Stomach (tissue), 9 donors: Measurements from ENCODE around the gene SRMS. TPM values are rescaled to one million over a fixed set of nuclear protein-coding genes. Genes with fewer than 3 reads are reported as not detected.

Source experiments
- DNase-seq, 2 donors: peaks; one replicate each; pipeline versions ENCODE4 v3.0.0 to v3.0.0-alpha.2; 2013 to 2019
- H3K27ac ChIP-seq, 5 donors: fragments of 200-600 bp in 4 of 5; sonication (generic) in 4 of 5; one replicate each; pipeline ENCODE4 v1.5.1; 2013 to 2019; ENCODE audit warnings: mild to moderate bottlenecking in 1 of 5, moderate library complexity in 1 of 5
- H3K27me3 ChIP-seq, 3 donors: fragments of 200-600 bp; sonication (generic); one replicate each; pipeline ENCODE4 v1.5.1; 2017 to 2019; ENCODE audit warnings: mixed run types in 1 of 3
- H3K36me3 ChIP-seq, 4 donors: fragments of 200-600 bp; sonication (generic); 1 replicate in 3 of 4; 2 replicates in 1 of 4; pipeline ENCODE4 v1.5.1; 2016 to 2019
- H3K4me1 ChIP-seq, 4 donors: fragments of 200-600 bp; sonication (generic); one replicate each; pipeline ENCODE4 v1.5.1; 2016 to 2019
- H3K4me3 ChIP-seq, 4 donors: fragments of 200-600 bp; sonication (generic) in 3 of 4; one replicate each; pipeline ENCODE4 v1.5.1; 2016 to 2019; ENCODE audit warnings: mild to moderate bottlenecking in 1 of 4
- H3K9me3 ChIP-seq, 4 donors: fragments of 200-600 bp; sonication (generic); one replicate each; pipeline ENCODE4 v1.5.1; 2016 to 2019
- EP300 ChIP-seq: sonication (generic); formaldehyde crosslinking; IDR thresholded peaks from one replicate; pipeline ENCODE4 v1.6.1; 2017; ENCODE audit warnings: antibody characterized with exemption
- POLR2A ChIP-seq, 4 donors: fragments of 450-650 bp; IDR thresholded peaks; one replicate each; pipeline ENCODE4 v1.6.1; 2016; ENCODE audit warnings: antibody characterized with exemption in 4 of 4, control low read depth in 2 of 4, mild to moderate bottlenecking in 1 of 4, moderate library complexity in 1 of 4
- POLR2AphosphoS5 ChIP-seq, 3 donors: sonication (generic); formaldehyde crosslinking; IDR thresholded peaks; one replicate each; pipeline ENCODE4 v1.6.1; 2016; ENCODE audit warnings: antibody characterized with exemption in 3 of 3
- WGBS, 5 donors: extraction: QIAGEN DNeasy Blood & Tissue Kit in 3 of 5; methylation state at CpG; one replicate each; pipeline versions ENCODE4 v1.1.5 to v1.1.7; 2013 to 2018; 5-methylcytosine and 5-hydroxymethylcytosine counted together
- intact Hi-C: fragments of 100-400 bp; cut with DNase I; formaldehyde crosslinking; loops from one replicate; pipeline ENCODE4 v1.15.1; 2023; ENCODE audit warnings: low total_unique reads
- polyA plus RNA-seq, 3 donors: library from polyadenylated mRNA; stranded (reverse); fragments of 200-250 nt; gene quantifications; one replicate each; pipeline ENCODE4 v1.2.3, GENCODE V29; 2013
- total RNA-seq, 5 donors: library from RNA; depleted of rRNA; stranded (reverse); fragments of >200 nt; gene quantifications; one replicate each; pipeline versions ENCODE4 v1.1.0 to v1.2.3, GENCODE V29; 2014 to 2016
- TF ChIP-seq, protein P1 (sequence below), 7 experiments: fragments of 450-650 bp in 4 of 7; fragments of 200-600 bp in 3 of 7; sonication (generic) in 3 of 7; IDR thresholded peaks; one replicate each; pipeline ENCODE4 v1.5.1; 2016 to 2019; ENCODE audit warnings: antibody characterized with exemption in 7 of 7, control low read depth in 2 of 7, mild to moderate bottlenecking in 1 of 7
- donor health status: healthy with polysubstance abuse.
- donor health status: Bipolar disorder and iron deficiency.
- donor health status: healthy.

The SRMS gene
- total and polyA plus RNA-seq, 8 donors: 0.87 to 3.5 (median 2.1) TPM; not detected in 5

DNA sequence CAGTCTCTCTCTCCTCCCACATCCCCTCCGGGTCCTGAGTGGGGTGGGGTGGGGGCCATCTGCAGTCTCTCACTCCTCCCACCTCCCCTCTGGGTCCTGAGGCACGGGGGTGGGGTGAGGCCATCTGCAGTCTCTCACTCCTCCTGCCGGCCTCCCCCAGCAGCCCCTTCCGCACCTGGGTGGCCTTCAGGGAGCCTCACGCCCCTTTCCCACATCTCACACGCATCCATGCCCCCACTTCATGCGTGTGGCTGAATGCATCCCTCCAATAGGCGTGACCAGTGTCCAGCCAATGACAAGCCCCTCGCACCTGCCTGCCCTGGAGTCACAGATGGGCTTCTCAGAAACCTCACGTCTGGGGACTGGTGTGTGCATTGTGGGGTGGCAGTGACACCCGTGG lies 993 bp upstream of the SRMS start:
- peaks cover 0 to 88% (median 4%) of the 10 kb centered on the region in 3 donors for H3K27me3 ChIP-seq
- no peak overlapping the region for H3K27ac ChIP-seq
- 39 to 53% (median 45%) methylated on average over 10 to 11 of the region's 11 CpGs for WGBS, 5 donors
- H3K4me3 ChIP-seq: no peak overlapping the region
- no peaks in the 10 kb centered on the region for H3K9me3 ChIP-seq
- intact Hi-C loops: no loop called here
- DNase-seq: no peak
- H3K36me3 ChIP-seq: no peaks in the 10 kb centered on the region
- TF ChIP-seq POLR2A (IDR thresholded peaks at IDR 0.05) (no peak), POLR2AphosphoS5 (IDR thresholded peaks at IDR 0.05) (no peak), EP300 (no peak)
- TF ChIP-seq, protein P1, sequence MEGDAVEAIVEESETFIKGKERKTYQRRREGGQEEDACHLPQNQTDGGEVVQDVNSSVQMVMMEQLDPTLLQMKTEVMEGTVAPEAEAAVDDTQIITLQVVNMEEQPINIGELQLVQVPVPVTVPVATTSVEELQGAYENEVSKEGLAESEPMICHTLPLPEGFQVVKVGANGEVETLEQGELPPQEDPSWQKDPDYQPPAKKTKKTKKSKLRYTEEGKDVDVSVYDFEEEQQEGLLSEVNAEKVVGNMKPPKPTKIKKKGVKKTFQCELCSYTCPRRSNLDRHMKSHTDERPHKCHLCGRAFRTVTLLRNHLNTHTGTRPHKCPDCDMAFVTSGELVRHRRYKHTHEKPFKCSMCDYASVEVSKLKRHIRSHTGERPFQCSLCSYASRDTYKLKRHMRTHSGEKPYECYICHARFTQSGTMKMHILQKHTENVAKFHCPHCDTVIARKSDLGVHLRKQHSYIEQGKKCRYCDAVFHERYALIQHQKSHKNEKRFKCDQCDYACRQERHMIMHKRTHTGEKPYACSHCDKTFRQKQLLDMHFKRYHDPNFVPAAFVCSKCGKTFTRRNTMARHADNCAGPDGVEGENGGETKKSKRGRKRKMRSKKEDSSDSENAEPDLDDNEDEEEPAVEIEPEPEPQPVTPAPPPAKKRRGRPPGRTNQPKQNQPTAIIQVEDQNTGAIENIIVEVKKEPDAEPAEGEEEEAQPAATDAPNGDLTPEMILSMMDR (IDR thresholded peaks at IDR 0.05): no peak
- H3K4me1 ChIP-seq: peaks cover 0 to 16% (median 9%) of the 10 kb centered on the region in 4 donors

DNA sequence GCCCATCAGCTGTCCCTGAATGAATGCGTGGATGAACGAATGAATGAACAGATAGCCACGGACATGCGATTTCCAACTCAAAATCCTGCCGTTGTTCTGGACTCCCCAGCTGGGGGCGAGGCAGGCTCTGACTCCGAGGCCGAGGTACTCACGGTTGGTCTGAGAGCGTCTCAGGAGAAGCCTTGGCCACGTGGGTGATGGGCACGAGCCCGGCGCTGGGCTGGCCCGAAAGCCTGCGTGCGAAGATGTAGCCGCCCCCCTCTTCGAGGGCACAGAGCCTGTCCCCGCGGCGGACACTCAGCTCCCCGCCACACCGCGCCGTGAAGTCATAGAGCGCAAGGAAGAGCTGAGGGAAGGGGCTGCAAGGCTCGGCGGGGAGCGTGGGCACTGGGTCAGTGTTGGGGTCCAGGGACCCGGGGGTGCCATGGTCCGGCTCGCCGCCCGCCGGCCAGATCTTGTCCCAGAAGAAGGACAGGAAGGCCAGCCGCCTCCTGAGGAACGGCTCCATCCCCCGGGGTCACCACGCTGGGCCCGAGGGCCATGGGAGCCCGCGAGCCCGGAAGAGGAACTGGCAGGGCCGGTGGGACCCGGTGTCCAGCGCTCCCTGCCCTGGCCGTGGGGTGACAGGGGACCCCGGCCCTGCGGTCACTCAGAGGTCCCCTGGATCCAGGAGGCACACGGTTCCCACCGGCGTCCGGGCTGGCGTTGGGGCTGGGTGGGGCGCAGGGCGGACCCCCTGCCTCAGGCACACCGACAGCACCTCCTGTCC lies 409 bp downstream of the SRMS start:
- peaks cover 0 to 74% (median 4%) of the 10 kb centered on the region in 3 donors for H3K27me3 ChIP-seq
- H3K9me3 ChIP-seq: no peaks in the 10 kb centered on the region
- 44 to 66% (median 56%) methylated on average over 19 to 58 of the region's 58 CpGs for WGBS, 5 donors
- H3K4me1 ChIP-seq: peaks cover 0 to 20% (median 0%) of the 10 kb centered on the region in 4 donors
- no peaks in the 10 kb centered on the region for H3K36me3 ChIP-seq
- no peak for TF ChIP-seq POLR2A (IDR thresholded peaks at IDR 0.05)
- TF ChIP-seq POLR2AphosphoS5 (IDR thresholded peaks at IDR 0.05): no peak
- TF ChIP-seq, protein P1 (IDR thresholded peaks at IDR 0.05): no peak
- no peak for TF ChIP-seq EP300
- intact Hi-C loops: no loop called here
- no peak for DNase-seq
- H3K27ac ChIP-seq: no peak overlapping the region
- no peak overlapping the region for H3K4me3 ChIP-seq

DNA sequence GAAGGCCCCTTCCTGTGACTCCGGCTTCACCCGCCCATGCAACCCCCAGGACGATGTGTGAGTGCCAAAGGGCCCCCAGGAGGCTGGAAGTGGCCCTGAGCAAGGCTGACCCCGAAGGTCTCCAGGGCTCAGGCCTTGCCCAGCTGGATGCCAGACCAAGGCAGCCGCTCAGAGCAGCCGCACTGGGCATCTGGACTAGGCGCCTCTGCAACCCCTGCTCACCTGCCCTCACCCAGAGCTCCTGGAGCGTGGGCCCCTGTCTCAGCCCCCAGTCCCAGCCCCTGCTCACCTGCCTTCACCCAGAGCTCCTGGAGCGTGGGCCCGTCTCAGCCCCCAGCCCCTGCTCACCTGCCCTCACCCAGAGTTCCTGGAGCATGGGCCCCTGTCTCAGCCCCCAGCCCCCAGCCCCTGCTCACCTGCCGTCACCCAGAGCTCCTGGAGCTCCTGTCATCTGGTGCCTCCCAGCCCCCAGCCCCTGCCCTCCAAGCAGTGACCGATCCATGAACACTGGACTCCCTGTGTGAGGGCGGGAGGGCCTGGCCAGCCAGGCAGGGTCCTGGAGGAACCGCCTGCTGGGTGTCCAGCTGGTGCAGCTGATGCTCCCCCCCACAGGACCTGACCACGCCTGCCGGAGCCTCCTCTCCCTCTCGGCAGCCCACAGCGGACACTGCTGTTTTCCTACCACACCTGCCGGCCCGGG lies 1.1 kb downstream of the SRMS start:
- WGBS, 5 donors: 65 to 75% (median 72%) methylated on average over 12 to 20 of the region's 20 CpGs
- Histone ChIP-seq H3K27me3 (peaks cover 0 to 76% (median 4%) of the 10 kb centered on the region in 3 donors), H3K36me3 (no peaks in the 10 kb centered on the region), H3K4me1 (peaks cover 0 to 23% (median under 1%) of the 10 kb centered on the region in 4 donors), H3K9me3 (no peaks in the 10 kb centered on the region), H3K27ac (no peak overlapping the region), H3K4me3 (no peak overlapping the region)
- TF ChIP-seq POLR2A (IDR thresholded peaks at IDR 0.05) (no peak), EP300 (no peak), POLR2AphosphoS5 (IDR thresholded peaks at IDR 0.05) (no peak)
- TF ChIP-seq, protein P1 (IDR thresholded peaks at IDR 0.05): no peak
- intact Hi-C loops: no loop called here
- no peak for DNase-seq

DNA sequence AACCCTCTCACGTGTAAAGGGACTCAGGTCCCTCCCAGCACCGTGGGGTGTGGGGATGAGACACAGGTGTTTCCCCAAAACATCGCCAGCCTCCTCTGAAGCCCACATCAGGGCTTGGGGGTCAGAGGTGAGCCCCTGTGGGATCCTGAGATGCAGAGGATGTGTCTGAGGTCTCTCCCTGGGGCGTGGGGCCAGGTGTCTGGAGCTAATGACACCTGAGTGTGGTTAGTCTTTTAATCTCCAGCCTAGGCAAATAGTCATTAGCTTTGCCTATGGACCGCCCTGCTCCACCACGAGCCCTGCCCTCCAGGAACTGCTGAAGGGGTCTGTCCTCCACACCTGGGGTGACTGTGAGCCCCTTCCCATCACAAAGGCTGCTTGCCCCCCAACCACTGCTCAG lies 1.7 kb downstream of the SRMS start:
- TF ChIP-seq POLR2AphosphoS5 (IDR thresholded peaks at IDR 0.05) (no peak), EP300 (no peak), POLR2A (IDR thresholded peaks at IDR 0.05) (no peak)
- TF ChIP-seq, protein P1 (IDR thresholded peaks at IDR 0.05): no peak
- intact Hi-C loops: no loop called here
- Histone ChIP-seq H3K27me3 (peaks cover 0 to 72% (median 4%) of the 10 kb centered on the region in 3 donors), H3K4me1 (peaks cover 0 to 29% (median 3%) of the 10 kb centered on the region in 4 donors), H3K27ac (no peak overlapping the region), H3K36me3 (no peaks in the 10 kb centered on the region), H3K4me3 (no peak overlapping the region), H3K9me3 (no peaks in the 10 kb centered on the region)
- 39 to 52% (median 47%) methylated on average over 6 of the region's 6 CpGs; no CpG with 5 or more reads in 1 of the 5 donors for WGBS, 5 donors
- DNase-seq: no peak
